NCI-H128 (cell line): ENCODE data around the gene PLEKHA6.

ENCODE experiments used
- DNase-seq: peaks from one replicate; lab custom pipeline; 2025; ENCODE audit not compliant: unreplicated experiment; lab: John Stamatoyannopoulos, UW

The PLEKHA6 gene

DNA sequence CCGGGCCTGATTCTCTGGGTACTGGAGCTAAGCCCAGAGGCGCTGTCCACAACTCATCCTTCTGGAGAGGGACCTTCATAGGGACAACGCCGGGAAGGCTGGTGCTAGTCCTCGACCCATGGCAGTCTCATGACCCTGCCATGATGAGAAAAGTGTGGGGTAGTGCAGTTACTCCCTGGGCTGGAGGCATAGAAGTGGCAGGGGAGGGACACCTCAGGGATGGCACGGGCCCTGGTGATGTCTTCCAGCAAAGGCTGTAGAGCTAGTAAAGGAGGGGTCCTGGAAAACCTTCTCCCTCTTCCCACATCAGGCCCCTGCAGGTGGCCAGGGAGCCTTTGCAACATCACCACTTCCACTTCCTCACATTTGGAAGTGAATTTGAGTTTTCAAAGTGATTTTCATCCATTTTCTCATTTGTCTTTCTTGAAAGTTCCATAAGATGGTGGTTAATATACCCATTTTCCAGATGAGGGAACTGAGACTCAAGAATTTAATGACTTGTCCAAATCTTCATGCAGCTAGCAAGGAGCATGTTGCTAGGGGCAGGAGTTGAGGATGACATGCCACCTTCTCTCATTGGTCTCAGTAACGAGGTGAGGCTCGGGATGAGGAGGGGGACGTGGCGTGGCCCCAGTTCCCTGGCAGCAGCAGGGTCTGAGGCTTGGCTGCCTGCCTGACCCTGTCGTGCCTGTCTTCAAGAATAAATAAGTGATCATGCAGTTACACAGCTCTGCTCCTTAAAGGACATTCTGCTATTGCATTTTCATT lies 142.7 kb downstream of the PLEKHA6 start:
- DNase-seq, result no peak

DNA sequence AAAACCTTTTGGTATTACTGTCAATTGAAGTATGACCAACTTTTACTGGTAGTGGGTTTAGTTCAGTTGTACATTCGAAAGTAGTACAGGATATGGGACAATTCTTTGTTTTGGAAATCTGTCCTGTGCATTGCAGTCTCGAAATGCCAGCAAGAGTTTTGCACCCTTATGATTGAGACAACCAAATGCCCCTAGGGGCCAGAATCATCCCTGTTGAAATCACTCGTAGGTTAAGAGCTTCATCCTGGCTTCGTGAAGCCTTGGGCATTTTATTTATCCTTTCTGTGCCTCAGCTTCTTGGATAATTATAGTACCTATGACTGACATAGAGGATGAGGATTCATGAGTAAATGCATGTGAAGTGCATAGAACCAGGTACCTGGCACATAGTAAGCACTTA lies 143.5 kb downstream of the PLEKHA6 start:
- DNase-seq, result no peak

DNA sequence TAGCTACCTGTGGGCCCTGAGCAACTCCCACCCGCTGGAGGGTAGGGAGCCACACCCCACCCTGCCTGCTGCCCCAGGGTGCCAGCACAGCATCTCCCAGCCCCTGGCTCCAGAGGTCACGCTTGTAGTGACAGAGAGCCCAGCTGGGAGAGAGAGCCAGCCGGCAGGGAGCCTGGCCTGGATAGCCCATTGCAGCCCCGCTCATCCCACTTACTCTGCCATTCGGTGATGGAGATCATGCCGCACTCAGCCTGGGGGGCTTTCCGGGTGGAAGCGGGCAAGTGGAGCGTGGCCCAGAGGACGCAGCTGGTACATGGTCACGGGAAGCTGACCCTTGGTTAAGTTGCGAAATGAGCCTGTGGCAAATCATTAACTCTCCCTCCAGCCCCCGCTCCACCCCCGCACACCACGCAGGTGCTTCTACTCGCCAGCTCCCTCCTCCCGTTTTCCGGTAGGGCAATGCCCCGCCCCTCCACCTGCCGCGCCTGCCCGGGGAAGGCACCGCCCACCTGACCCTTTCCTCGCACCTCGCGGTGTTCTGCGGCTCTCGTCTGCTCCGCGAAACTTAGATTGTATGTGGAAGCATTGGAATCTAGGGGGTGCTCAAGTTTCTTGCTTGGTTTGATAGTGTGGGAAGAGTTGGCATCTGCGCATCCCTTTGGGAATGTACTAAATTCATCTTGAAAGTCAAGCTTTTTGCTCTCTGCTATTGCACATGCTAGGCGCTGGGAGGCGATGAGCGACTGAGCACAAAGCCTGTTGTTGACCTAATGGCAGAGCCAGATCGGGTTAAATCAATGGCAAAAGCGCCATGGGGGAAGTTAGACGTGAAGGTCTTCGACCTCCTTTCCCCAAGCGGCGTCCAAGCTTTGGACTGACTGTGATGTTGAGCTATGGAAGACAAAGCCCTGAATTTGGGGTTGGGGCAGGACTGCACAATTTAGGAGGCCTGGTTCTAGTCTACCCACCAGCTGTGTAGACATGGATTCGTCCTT lies 145.8 kb downstream of the PLEKHA6 start, which contains the start of gene GOLT1A:
Gene GOLT1A (minus strand): TSS at position 321 of the 995 bp plus-strand sequence. CDS start 82 bp downstream, at position 239.
- no peak for DNase-seq

- DNase-seq, result no peak
These were observed 147.0 kb downstream of the PLEKHA6 start for GRCh38 chr1:204212715-204213114.

DNA sequence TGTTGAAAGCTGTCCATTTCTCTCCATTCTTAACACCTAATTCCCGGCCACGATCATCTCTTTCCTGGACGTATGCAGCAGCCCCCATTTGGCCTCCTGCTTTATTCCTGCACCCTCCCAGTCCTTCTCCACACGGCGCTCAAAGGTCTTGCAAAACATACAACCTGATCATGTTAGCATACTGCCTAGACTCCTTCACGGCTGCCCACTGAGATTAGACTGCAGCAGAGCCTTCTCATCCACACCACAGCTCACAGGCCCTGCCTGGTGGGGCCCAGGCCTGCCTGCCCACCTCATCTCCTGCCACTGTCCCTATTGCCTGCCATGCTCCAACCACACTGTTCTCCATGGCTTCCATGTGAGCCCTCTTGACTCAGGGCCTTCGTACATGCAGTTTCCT lies 148.7 kb downstream of the PLEKHA6 start:
- DNase-seq, result no peak

GRCh38 chr1:204207136-204207616 lies 152.6 kb downstream of the PLEKHA6 start:
- no peak for DNase-seq

DNA sequence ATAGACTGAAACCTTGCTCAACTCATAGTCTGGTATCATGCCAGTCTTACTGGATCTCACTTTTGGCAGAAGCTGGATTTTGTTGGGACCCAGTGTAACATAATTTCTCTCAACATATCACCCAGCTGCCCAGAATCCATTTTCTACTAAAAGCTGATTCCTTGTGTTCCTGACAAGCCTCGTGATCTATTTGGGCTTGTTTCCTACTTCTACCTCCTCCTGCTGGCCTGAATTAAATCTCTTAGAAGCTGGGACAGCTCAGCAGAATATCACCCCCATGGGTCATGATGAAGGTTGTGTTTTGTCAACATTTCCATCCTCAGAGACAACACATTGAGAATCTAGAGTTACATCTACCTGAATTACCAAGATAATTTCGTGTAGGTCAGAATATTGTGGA lies 153.6 kb downstream of the PLEKHA6 start:
- DNase-seq, result no peak

DNA sequence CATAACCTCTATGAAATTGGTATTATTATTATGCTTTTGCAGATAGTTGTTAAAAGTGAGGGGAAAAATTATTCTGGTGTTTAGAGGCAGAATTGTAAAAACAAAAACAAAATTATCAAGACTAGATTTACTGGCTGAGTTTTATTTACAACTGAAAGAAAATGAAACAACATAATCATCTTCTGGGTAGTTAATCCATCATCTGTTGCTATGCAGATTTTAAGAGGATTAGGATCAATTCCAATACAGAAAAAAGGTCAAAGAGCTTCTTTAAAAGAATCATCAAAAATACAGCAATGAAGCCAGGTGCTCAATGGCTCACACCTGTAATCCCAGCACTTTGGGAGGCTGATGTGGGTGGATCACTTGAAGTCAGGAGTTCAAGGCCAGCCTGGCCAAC lies 154.2 kb downstream of the PLEKHA6 start:
- DNase-seq, result no peak

- DNase-seq, result no peak
These were observed 154.8 kb downstream of the PLEKHA6 start for GRCh38 chr1:204204944-204205343.

DNA sequence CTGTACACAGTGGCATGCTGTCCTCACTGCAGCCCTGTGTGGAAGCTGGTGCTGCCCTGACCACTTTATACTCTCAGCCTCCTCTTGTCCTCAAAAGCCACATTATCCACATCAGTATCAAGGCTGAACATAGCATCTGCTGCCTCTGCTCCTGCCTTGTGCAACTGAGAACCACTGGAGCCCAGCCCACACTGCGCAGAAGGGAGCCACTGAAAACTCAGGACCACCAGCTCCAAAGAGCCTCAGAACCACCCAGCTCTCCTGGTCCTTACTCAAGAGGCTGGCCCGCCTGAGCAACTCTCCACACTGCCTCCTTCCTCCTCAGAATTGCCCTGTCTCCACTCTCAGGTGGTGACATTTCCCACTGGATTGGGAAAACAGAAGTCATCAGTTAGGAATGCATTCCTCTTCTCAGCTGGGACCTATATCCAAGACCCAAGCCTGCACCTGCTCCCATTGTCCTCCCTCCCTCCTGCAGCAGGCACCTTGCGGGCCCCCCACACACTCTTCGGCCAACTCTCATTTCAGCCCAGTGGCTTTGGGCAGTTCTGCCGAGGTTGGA lies 156.4 kb downstream of the PLEKHA6 start:
- DNase-seq, result no peak

- DNase-seq, result no peak
These were observed 157.2 kb downstream of the PLEKHA6 start for GRCh38 chr1:204202481-204202880.

- no peak for DNase-seq
These were observed 158.2 kb downstream of the PLEKHA6 start for GRCh38 chr1:204201348-204202040.

GRCh38 chr1:204199579-204199978 lies 160.2 kb downstream of the PLEKHA6 start:
- no peak for DNase-seq

- DNase-seq, result no peak
These were observed 161.1 kb downstream of the PLEKHA6 start for GRCh38 chr1:204198348-204199340.

- no peak for DNase-seq
These were observed 162.7 kb downstream of the PLEKHA6 start for GRCh38 chr1:204197068-204197467.

DNA sequence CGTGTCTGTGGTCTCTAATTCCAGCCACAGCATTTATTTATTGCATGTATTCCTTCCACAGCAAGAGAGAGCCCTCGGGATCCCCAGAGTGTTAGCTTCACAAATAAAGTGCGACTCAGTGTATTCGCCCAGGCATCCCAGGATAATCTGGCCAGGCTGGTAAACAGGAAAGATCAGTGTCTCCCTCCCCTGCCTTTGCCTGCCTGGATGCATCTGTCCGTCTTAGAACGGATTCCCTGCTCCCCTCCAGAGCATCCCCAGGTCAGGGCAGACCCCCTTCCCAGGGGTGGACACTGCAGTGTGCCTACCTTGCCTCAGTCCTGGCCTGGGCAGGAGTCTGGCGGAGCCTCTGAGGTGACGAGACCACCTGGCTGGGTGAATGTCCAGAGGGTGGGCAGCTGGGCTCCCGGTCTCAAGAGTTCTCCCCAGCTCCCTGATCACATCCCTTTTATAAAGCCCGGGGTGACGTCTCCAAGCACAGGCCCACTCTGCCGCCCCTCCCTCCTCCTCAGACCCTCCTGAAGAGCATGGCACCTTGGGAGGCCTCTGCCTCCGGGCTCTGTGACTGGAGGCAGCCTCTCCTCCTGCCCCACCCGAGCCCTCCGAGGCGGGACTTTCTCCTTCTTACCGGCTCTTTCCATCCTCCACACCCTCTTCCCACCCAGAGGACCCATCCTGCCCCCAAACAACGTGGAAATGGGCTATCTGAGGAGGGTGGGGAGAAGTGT lies 163.5 kb downstream of the PLEKHA6 start, which contains the start of gene KISS1:
Gene KISS1 (minus strand): TSS at position 424 of the 728 bp plus-strand sequence. CDS start 3,615 bp downstream, outside the sequence.
- no peak for DNase-seq

- DNase-seq, result no peak
These were observed 165.0 kb downstream of the PLEKHA6 start for GRCh38 chr1:204194771-204195170.

DNA sequence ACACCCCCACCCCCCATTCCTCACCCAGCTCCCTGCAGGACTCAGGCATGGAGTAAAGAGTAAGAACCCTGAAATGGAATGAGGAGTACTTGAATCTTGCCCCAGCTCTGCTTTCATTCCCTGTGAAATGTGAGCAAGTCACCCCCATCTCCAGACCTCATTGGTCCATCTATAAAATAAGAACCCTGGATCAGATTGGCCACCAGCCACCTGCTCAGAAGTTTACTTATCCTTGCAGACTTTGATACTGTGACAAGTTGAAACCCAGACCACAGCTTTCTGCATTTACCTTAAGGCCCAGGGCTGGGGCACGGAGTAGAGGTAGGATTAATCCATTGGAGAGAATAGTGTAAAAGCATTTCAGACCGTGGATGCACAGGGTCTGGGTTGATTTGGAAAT lies 165.6 kb downstream of the PLEKHA6 start:
- no peak for DNase-seq
